HG03442 (cell line): ENCODE measurements around the gene ELK3.

Source experiments
- ATAC-seq: cut with Tn5 transposase; IDR thresholded peaks from one replicate; pipeline ENCODE4 v1.9.1; 2021; ENCODE audit warnings: mild to moderate bottlenecking, moderate library complexity; ENCODE audit not compliant: unreplicated experiment

Gene ELK3

GRCh38 chr12:96193725-96194575 lies at the start of gene ELK3:
TSS of gene ELK3 (plus strand) at chr12:96194375.
- ATAC-seq = peak; percentile 46

GRCh38 chr12:96146747-96147146 lies 47.4 kb upstream of the ELK3 start:
- no peak for ATAC-seq

GRCh38 chr12:96150442-96150841 lies 43.7 kb upstream of the ELK3 start:
- no peak for ATAC-seq

- ATAC-seq = no peak
Observed at GRCh38 chr12:96152164-96152563, 42.0 kb upstream of the ELK3 start.

GRCh38 chr12:96153131-96153725 lies 40.9 kb upstream of the ELK3 start:
- ATAC-seq = no peak

- no peak for ATAC-seq
Observed at GRCh38 chr12:96155181-96155580, 39.0 kb upstream of the ELK3 start.

GRCh38 chr12:96155781-96156180 lies 38.4 kb upstream of the ELK3 start:
- no peak for ATAC-seq

- no peak for ATAC-seq
Observed at GRCh38 chr12:96156211-96156610, 38.0 kb upstream of the ELK3 start.

GRCh38 chr12:96157427-96157826 lies 36.7 kb upstream of the ELK3 start:
- ATAC-seq = no peak

GRCh38 chr12:96164951-96165811 lies 29.0 kb upstream of the ELK3 start:
- ATAC-seq = no peak

GRCh38 chr12:96166765-96167164 lies 27.4 kb upstream of the ELK3 start:
- ATAC-seq = no peak

GRCh38 chr12:96167492-96167891 lies 26.7 kb upstream of the ELK3 start:
- ATAC-seq = no peak

GRCh38 chr12:96170328-96170727 lies 23.8 kb upstream of the ELK3 start:
- ATAC-seq = no peak

- ATAC-seq = no peak
Observed at GRCh38 chr12:96170762-96171161, 23.4 kb upstream of the ELK3 start.

- ATAC-seq = no peak
Observed at GRCh38 chr12:96171905-96172304, 22.3 kb upstream of the ELK3 start.

- no peak for ATAC-seq
Observed at GRCh38 chr12:96172981-96173380, 21.2 kb upstream of the ELK3 start.

- ATAC-seq = no peak
Observed at GRCh38 chr12:96176575-96176974, 17.6 kb upstream of the ELK3 start.

- ATAC-seq = peak; percentile 79
Observed at GRCh38 chr12:96177013-96177412, 17.2 kb upstream of the ELK3 start.

GRCh38 chr12:96183734-96184370 lies 10.3 kb upstream of the ELK3 start:
- ATAC-seq = no peak

- no peak for ATAC-seq
Observed at GRCh38 chr12:96185914-96186313, 8.3 kb upstream of the ELK3 start.
